H9 (cell line): ENCODE results near the gene ADISSP. TPM values are rescaled to one million over a fixed set of nuclear protein-coding genes. Genes with fewer than 3 reads are reported as not detected.

ENCODE experiments used
- DNase-seq: peaks from one replicate; pipeline ENCODE4 v3.0.0-alpha.2; 2017
- H2AFZ ChIP-seq: one replicate; pipeline ENCODE4 v1.6.1; 2013; ENCODE audit warnings: mild to moderate bottlenecking, low read length, control low read depth, moderate library complexity
- H2AK5ac ChIP-seq: 2 replicates; pipeline ENCODE4 v1.6.1; 2013; ENCODE audit warnings: low read length, control low read depth, mixed read lengths; ENCODE audit not compliant: insufficient read length
- H2BK120ac ChIP-seq: one replicate; pipeline ENCODE4 v1.6.1; 2013; ENCODE audit warnings: low read depth, mild to moderate bottlenecking, low read length, control low read depth, inconsistent platforms; ENCODE audit not compliant: poor library complexity, severe bottlenecking
- H2BK12ac ChIP-seq: 2 replicates; pipeline ENCODE4 v1.6.1; 2013; ENCODE audit warnings: low read length, control low read depth, mixed read lengths, low read depth; ENCODE audit not compliant: insufficient read length
- H2BK15ac ChIP-seq: 2 replicates; pipeline ENCODE4 v1.6.1; 2013; ENCODE audit warnings: low read depth, low read length, control low read depth
- H2BK20ac ChIP-seq: one replicate; pipeline ENCODE4 v1.6.1; 2013; ENCODE audit warnings: low read depth, mild to moderate bottlenecking, low read length, control low read depth, inconsistent platforms; ENCODE audit not compliant: poor library complexity, severe bottlenecking
- H2BK5ac ChIP-seq: 2 replicates; pipeline ENCODE4 v1.6.1; 2013; ENCODE audit warnings: low read length, control low read depth, mixed read lengths; ENCODE audit not compliant: insufficient read length
- H3K14ac ChIP-seq: 2 replicates; pipeline ENCODE4 v1.6.1; 2013; ENCODE audit warnings: low read length, control low read depth; ENCODE audit not compliant: insufficient read depth
- H3K18ac ChIP-seq: 2 replicates; pipeline ENCODE4 v1.6.1; 2013; ENCODE audit warnings: low read depth, mild to moderate bottlenecking, mixed read lengths, low read length, control low read depth; ENCODE audit not compliant: insufficient read length
- H3K23ac ChIP-seq: 2 replicates; pipeline ENCODE4 v1.6.1; 2013; ENCODE audit warnings: low read length, control low read depth, mixed read lengths, low read depth; ENCODE audit not compliant: insufficient read length
- H3K23me2 ChIP-seq: 2 replicates; pipeline ENCODE4 v1.6.1; 2013; ENCODE audit warnings: low read depth, mild to moderate bottlenecking, mixed read lengths, low read length, control low read depth; ENCODE audit not compliant: insufficient read length, poor library complexity, severe bottlenecking
- H3K27ac ChIP-seq: 2 replicates; pipeline ENCODE4 v1.5.1; 2013; ENCODE audit warnings: low read length, control low read depth, mixed read lengths, low read depth; ENCODE audit not compliant: insufficient read length
- H3K27me3 ChIP-seq: 2 replicates; pipeline ENCODE4 v1.6.1; 2013; ENCODE audit warnings: low read length, control low read depth, inconsistent platforms; ENCODE audit not compliant: insufficient read depth
- H3K4ac ChIP-seq: 2 replicates; pipeline ENCODE4 v1.6.1; 2013; ENCODE audit warnings: low read depth, mild to moderate bottlenecking, control low read depth, inconsistent platforms, low read length, moderate library complexity
- H3K4me1 ChIP-seq: 2 replicates; pipeline ENCODE4 v1.6.1; 2013; ENCODE audit warnings: low read length, control low read depth, inconsistent platforms; ENCODE audit not compliant: insufficient read depth
- H3K4me2 ChIP-seq: 2 replicates; pipeline ENCODE4 v1.6.1; 2013; ENCODE audit warnings: low read length, control low read depth, mixed read lengths; ENCODE audit not compliant: insufficient read length, insufficient read depth
- H3K56ac ChIP-seq: 2 replicates; pipeline ENCODE4 v1.6.1; 2013; ENCODE audit warnings: low read depth, mild to moderate bottlenecking, mixed read lengths, low read length, control low read depth; ENCODE audit not compliant: insufficient read length
- H3K79me1 ChIP-seq: 2 replicates; pipeline ENCODE4 v1.6.1; 2013; ENCODE audit warnings: low read depth, mild to moderate bottlenecking, moderate library complexity, low read length, control low read depth, inconsistent platforms; ENCODE audit not compliant: insufficient read depth, poor library complexity, severe bottlenecking
- H3K79me2 ChIP-seq: 2 replicates; pipeline ENCODE4 v1.6.1; 2013; ENCODE audit warnings: low read length, control low read depth, inconsistent platforms; ENCODE audit not compliant: insufficient read depth
- H3K9ac ChIP-seq: 2 replicates; pipeline ENCODE4 v1.6.1; 2013; ENCODE audit warnings: low read length, control low read depth, mixed read lengths; ENCODE audit not compliant: insufficient read length; ENCODE audit errors: extremely low read depth
- H3K9me3 ChIP-seq: one replicate; pipeline ENCODE4 v1.6.1; 2013; ENCODE audit warnings: low read depth, low read length, inconsistent platforms; ENCODE audit not compliant: control insufficient read depth
- H3T11ph ChIP-seq: one replicate; pipeline ENCODE4 v1.6.1; 2013; ENCODE audit warnings: mild to moderate bottlenecking, low read length, control low read depth, inconsistent platforms
- H4K20me1 ChIP-seq: one replicate; pipeline ENCODE4 v1.6.1; 2013; ENCODE audit not compliant: control insufficient read depth, insufficient read length, insufficient read depth
- H4K5ac ChIP-seq: 2 replicates; pipeline ENCODE4 v1.6.1; 2013; ENCODE audit warnings: low read depth, mild to moderate bottlenecking, mixed read lengths, low read length, control low read depth; ENCODE audit not compliant: insufficient read length
- H4K8ac ChIP-seq: replicated peaks from 2 replicates; pipeline ENCODE4 v1.6.1; 2013; ENCODE audit warnings: low read length, control low read depth, mixed read lengths, low read depth; ENCODE audit not compliant: insufficient read length
- H4K91ac ChIP-seq: 2 replicates; pipeline ENCODE4 v1.6.1; 2013; ENCODE audit warnings: low read depth, mild to moderate bottlenecking, moderate library complexity, mixed read lengths, low read length, control low read depth; ENCODE audit not compliant: insufficient read length
- H3K27ac Mint-ChIP-seq, 3 experiments: 2 replicates in 2 of 3; 3 replicates in 1 of 3; pipeline ENCODE4 v1.8.0; 2020 to 2021; ENCODE audit warnings: mixed read lengths in 3 of 3, mild to moderate bottlenecking in 1 of 3, moderate library complexity in 1 of 3
- H3K27me3 Mint-ChIP-seq: 2 replicates; pipeline ENCODE4 v1.8.0; 2021; ENCODE audit warnings: low read depth, mild to moderate bottlenecking, moderate library complexity, mixed read lengths
- H3K36me3 Mint-ChIP-seq, 3 experiments: 2 replicates in 2 of 3; 3 replicates in 1 of 3; pipeline ENCODE4 v1.8.0; 2020 to 2021; ENCODE audit warnings: low read depth in 3 of 3, mixed read lengths in 3 of 3; ENCODE audit not compliant: insufficient read depth in 1 of 3
- H3K4me1 Mint-ChIP-seq, 2 experiments: 2 replicates each; pipeline ENCODE4 v1.8.0; 2020; ENCODE audit warnings: mixed read lengths in 2 of 2
- H3K4me3 Mint-ChIP-seq, 2 experiments: 2 replicates in 1 of 2; 3 replicates in 1 of 2; pipeline ENCODE4 v1.8.0; 2020 to 2021; ENCODE audit warnings: mild to moderate bottlenecking in 2 of 2, mixed read lengths in 2 of 2, moderate library complexity in 1 of 2
- H3K9me3 Mint-ChIP-seq, 2 experiments: 2 replicates in 1 of 2; 3 replicates in 1 of 2; pipeline ENCODE4 v1.8.0; 2020; ENCODE audit warnings: mild to moderate bottlenecking in 2 of 2, mixed read lengths in 2 of 2, moderate library complexity in 1 of 2
- WGBS: extraction: QIAGEN DNeasy Blood & Tissue Kit; methylation state at CpG from one replicate; pipeline ENCODE4 v1.1.7; 2013; ENCODE audit warnings: missing lambda C conversion rate, low lambda C conversion rate, mixed read lengths; ENCODE audit not compliant: insufficient read length; ENCODE audit errors: extremely low coverage; 5-methylcytosine and 5-hydroxymethylcytosine counted together
- total RNA-seq: library from RNA; stranded (reverse); gene quantifications from 2 replicates; pipeline ENCODE4 v1.2.1, GENCODE V29; 2021
- TF ChIP-seq, protein P1 (sequence below): fragments of 200-600 bp; sonication (generic); conservative IDR thresholded peaks from 3 replicates; pipeline ENCODE4 v1.8.0; 2021; ENCODE audit warnings: antibody characterized with exemption, mild to moderate bottlenecking

The ADISSP gene
- total RNA-seq, 1 experiment from 2014 or later, result 80.9 TPM

DNA sequence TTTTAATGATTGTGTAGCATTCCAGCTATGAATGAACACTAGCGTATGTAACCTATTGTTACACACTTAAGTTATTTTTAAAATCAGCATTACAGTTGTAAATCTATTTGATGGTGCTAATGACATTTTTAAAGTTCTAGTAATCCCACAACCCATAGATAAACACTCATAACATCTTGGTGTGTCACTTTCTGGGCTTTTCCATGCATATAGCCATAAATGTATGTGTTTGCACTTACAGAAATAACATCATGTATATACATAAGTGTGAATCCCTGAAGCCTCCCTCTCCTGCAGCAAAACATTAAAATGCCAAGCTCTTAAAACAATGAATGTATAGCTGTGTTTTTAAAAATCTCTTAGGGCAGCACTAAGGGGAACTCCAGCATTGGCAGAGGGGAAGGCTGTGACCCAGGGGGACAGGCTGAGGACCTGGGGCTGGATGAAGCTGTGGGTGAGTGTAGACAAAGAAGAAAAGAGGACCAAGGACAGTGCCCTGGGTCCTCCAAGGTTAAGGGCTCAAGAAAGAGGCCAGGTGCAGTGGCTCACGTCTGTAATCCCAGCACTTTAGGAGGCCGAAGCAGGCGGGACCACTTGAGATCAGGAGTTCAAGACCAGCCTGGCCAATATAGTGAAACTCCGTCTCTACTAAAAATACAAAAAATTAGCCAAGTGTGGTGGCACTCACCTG, 19.9 kb upstream of the ADISSP start:
- Histone ChIP-seq H2BK12ac (no peak overlapping the region), H3K79me1 (no peaks in the 10 kb centered on the region), H3K9me3 (no peaks in the 10 kb centered on the region), H3K56ac (no peak overlapping the region), H2AK5ac (no peak overlapping the region), H3K4me1 (no peaks in the 10 kb centered on the region), H4K5ac (no peak overlapping the region), H3K4me2 (peak overlapping the region; percentile 57), H3K18ac (no peak overlapping the region), H4K20me1 (no peaks in the 10 kb centered on the region), H2BK120ac (no peak overlapping the region), H3K4ac (no peak overlapping the region), H3K23ac (no peak overlapping the region), H4K91ac (no peak overlapping the region), H3K23me2 (peaks cover 7% of the 10 kb centered on the region), H2AFZ (no peak overlapping the region), H2BK20ac (no peak overlapping the region), H4K8ac (no peak overlapping the region), H3K79me2 (no peaks in the 10 kb centered on the region), H3K27me3 (no peaks in the 10 kb centered on the region), H3K14ac (no peak overlapping the region), H3K27ac (no peak overlapping the region), H2BK15ac (no peak overlapping the region), H3T11ph (no peak overlapping the region), H3K9ac (no peak overlapping the region), H2BK5ac (no peak overlapping the region)
- H3K4me1 Mint-ChIP-seq, result peaks cover 15 to 18% of the 10 kb centered on the region in 2 experiments
- TF ChIP-seq, protein P1, sequence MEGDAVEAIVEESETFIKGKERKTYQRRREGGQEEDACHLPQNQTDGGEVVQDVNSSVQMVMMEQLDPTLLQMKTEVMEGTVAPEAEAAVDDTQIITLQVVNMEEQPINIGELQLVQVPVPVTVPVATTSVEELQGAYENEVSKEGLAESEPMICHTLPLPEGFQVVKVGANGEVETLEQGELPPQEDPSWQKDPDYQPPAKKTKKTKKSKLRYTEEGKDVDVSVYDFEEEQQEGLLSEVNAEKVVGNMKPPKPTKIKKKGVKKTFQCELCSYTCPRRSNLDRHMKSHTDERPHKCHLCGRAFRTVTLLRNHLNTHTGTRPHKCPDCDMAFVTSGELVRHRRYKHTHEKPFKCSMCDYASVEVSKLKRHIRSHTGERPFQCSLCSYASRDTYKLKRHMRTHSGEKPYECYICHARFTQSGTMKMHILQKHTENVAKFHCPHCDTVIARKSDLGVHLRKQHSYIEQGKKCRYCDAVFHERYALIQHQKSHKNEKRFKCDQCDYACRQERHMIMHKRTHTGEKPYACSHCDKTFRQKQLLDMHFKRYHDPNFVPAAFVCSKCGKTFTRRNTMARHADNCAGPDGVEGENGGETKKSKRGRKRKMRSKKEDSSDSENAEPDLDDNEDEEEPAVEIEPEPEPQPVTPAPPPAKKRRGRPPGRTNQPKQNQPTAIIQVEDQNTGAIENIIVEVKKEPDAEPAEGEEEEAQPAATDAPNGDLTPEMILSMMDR, result no peak
- peaks cover 31% of the 10 kb centered on the region for H3K27me3 Mint-ChIP-seq
- no peak overlapping the region for H3K27ac Mint-ChIP-seq
- DNase-seq, result no peak
- no peaks in the 10 kb centered on the region for H3K9me3 Mint-ChIP-seq
- H3K4me3 Mint-ChIP-seq, result peak overlapping the region; percentile 48 to 62; a peak in 4 of 5 replicates
- peaks cover 5 to 12% (median 8%) of the 10 kb centered on the region in 3 experiments; a peak in 6 of 7 replicates for H3K36me3 Mint-ChIP-seq
- no CpG with 5 or more reads among the region's 5 CpGs for WGBS
